ENCODE results near the gene CPT1B. TPM values are rescaled to one million over a fixed set of nuclear protein-coding genes. Genes with fewer than 3 reads are reported as not detected.

Gene CPT1B
- total RNA-seq, 4 donors from 2014 or later, result 34.2 to 111 (median 37.6) TPM

GRCh38 chr22:50551160-50551752 lies 27.0 kb downstream of the CPT1B start:
- no peak for TF ChIP-seq CTCF (IDR thresholded peaks at IDR 0.05)
- no peak for TF ChIP-seq EP300 (IDR thresholded peaks at IDR 0.05; ENCODE audit: low read depth)
- TF ChIP-seq POLR2AphosphoS5 (IDR thresholded peaks at IDR 0.05), result no peak
- TF ChIP-seq POLR2A (IDR thresholded peaks at IDR 0.05), result no peak
- Histone ChIP-seq H3K9me3 (no peaks in the 10 kb centered on the region), H3K27me3 (peaks cover 38% of the 10 kb centered on the region), H3K36me3 (no peaks in the 10 kb centered on the region), H3K4me3 (no peak overlapping the region), H3K4me1 (peaks cover 4 to 19% (median 14%) of the 10 kb centered on the region in 4 donors), H3K27ac (no peak overlapping the region)
- in situ Hi-C loops (cut with MboI; ENCODE audit: low pct_ligation_motif_present in 1 of 4, low pct_unique_long_range_greater_than_20kb in 1 of 4, low sequenced_read_pairs in 3 of 4), result no loop called here
- 90% methylated on average over 11 of the region's 11 CpGs; no CpG with 5 or more reads in 1 of the 2 donors for WGBS, 2 donors (ENCODE audit: low coverage in 1 of 2)
- DNase-seq, result no peak
- intact Hi-C loops (cut with DNase I; ENCODE audit: low total_unique reads), result no loop called here

- Histone ChIP-seq H3K36me3 (no peaks in the 10 kb centered on the region), H3K4me3 (no peak overlapping the region), H3K27me3 (peaks cover 43% of the 10 kb centered on the region), H3K9me3 (no peaks in the 10 kb centered on the region), H3K27ac (no peak overlapping the region), H3K4me1 (peaks cover 4 to 19% (median 14%) of the 10 kb centered on the region in 4 donors)
- 88 to 94% methylated on average over 5 to 8 of the region's 8 CpGs for WGBS, 2 donors (ENCODE audit: low coverage in 1 of 2)
- in situ Hi-C loops (cut with MboI; ENCODE audit: low pct_ligation_motif_present in 1 of 4, low pct_unique_long_range_greater_than_20kb in 1 of 4, low sequenced_read_pairs in 3 of 4), result no loop called here
- TF ChIP-seq POLR2AphosphoS5 (IDR thresholded peaks at IDR 0.05), result no peak
- no peak for TF ChIP-seq CTCF (IDR thresholded peaks at IDR 0.05)
- TF ChIP-seq EP300 (IDR thresholded peaks at IDR 0.05; ENCODE audit: low read depth), result no peak
- no peak for TF ChIP-seq POLR2A (IDR thresholded peaks at IDR 0.05)
- no peak for DNase-seq
- intact Hi-C loops (cut with DNase I; ENCODE audit: low total_unique reads), result no loop called here
These were observed 27.8 kb downstream of the CPT1B start for GRCh38 chr22:50550395-50550794.

GRCh38 chr22:50548921-50549790 lies 29.1 kb downstream of the CPT1B start:
- peak overlapping the region; percentile 26 to 62 (median 38) for H3K27ac ChIP-seq
- intact Hi-C loops (cut with DNase I; ENCODE audit: low total_unique reads), result no loop called here

More at GRCh38 chr22:50548921-50549790, 29.1 kb downstream of the CPT1B start:
- Histone ChIP-seq H3K4me1 (peaks cover 8 to 29% (median 21%) of the 10 kb centered on the region in 4 donors), H3K27me3 (peaks cover 43% of the 10 kb centered on the region), H3K36me3 (no peaks in the 10 kb centered on the region), H3K4me3 (peak overlapping the region; percentile 6 to 52 (median 18)), H3K9me3 (no peaks in the 10 kb centered on the region)
- in situ Hi-C loops (cut with MboI; ENCODE audit: low pct_ligation_motif_present in 1 of 4, low pct_unique_long_range_greater_than_20kb in 1 of 4, low sequenced_read_pairs in 3 of 4), result no loop called here
- DNase-seq, result no peak
- WGBS, 2 donors (ENCODE audit: low coverage in 1 of 2), result 57 to 94% methylated on average over 15 to 62 of the region's 68 CpGs
- no peak for TF ChIP-seq CTCF (IDR thresholded peaks at IDR 0.05)
- no peak for TF ChIP-seq POLR2A (IDR thresholded peaks at IDR 0.05)
- TF ChIP-seq EP300 (IDR thresholded peaks at IDR 0.05; ENCODE audit: low read depth), result no peak
- TF ChIP-seq POLR2AphosphoS5 (IDR thresholded peaks at IDR 0.05), result no peak
